ENCODE results near the gene MEF2D. TPM values are rescaled to one million over a fixed set of nuclear protein-coding genes. Genes with fewer than 3 reads are reported as not detected.

The MEF2D gene
- total RNA-seq, 1 experiment from 2014 or later: 10.0 TPM

DNA sequence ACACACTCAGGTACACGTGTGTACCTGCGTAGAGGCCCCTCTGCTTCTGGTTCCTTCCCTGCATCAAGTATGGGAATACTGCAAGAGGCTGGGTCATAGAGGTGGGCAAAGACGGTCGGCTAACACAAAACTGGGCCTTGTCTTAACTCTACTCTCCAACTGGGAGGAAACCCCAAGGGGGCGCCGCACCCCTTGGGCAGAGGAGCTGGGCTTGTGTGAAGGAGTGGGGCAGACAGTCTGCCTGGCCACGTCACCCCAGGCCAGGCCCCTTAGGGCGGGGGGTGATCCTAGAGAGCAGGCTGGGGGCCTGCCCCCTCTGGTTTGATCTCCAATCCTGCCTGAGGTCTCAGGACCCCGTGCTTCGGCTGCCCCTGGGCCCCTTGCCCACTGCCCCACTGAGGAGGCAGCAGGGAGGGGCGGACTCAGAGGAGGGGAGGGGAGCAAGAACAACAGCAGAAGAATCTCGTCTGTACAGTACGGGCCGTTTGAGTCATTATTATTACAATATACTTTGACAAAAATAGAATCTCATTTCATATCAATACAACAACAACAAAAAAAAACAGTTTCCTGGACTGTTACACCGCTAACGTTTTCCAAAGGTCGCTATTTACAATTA is 34.7 kb downstream of the MEF2D start:
- Histone ChIP-seq H3K27ac (no peak overlapping the region), H3K36me3 (peaks cover 3% of the 10 kb centered on the region; the same call in 1 of the 2 replicates)
- DNase-seq: peak; percentile 18 to 42

DNA sequence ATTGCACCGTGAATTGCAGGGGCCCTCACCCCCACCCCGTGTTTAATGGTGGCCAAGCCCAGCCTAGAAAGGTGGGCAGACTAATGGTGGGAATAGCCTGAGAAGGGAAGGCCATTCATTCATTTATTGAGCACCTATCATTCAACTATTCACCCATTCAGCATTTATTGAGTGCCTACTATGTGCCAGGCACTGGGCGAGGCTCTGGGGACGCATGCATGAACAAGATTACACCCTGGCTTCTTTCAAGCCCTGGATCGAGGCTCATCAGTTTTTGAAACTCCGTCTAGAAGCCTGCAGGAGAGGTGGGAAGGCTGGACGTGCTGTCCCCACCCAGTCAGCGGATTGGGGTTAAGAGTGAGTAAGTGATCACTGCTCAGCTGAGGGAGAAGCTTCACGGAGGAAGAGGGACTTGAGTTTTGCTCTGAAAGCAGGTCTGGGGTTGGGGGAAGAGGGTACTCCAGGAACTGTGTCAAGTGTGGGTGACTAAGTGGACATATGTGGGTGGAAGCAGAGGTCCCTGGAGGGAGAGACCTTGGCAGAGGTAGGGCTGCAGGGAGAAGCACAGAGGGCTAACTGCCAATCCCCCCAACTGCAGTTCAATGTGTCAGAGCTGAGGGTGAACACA is 35.6 kb downstream of the MEF2D start:
- H3K9me3 ChIP-seq (replicated peaks): no peaks in the 10 kb centered on the region
- H3K27ac ChIP-seq: no peak overlapping the region
- no peak for DNase-seq
- H3K27me3 ChIP-seq: no peaks in the 10 kb centered on the region
- H3K36me3 ChIP-seq: peaks cover 3% of the 10 kb centered on the region; the same call in 1 of the 2 replicates
- H3K4me1 ChIP-seq: no peaks in the 10 kb centered on the region
- H3K4me3 ChIP-seq: no peak overlapping the region

More for the DNA sequence above, 34.7 kb downstream of the MEF2D start:
- Histone ChIP-seq H3K9me3 (replicated peaks) (no peaks in the 10 kb centered on the region), H3K4me3 (no peak overlapping the region), H3K27me3 (no peaks in the 10 kb centered on the region), H3K4me1 (no peaks in the 10 kb centered on the region)

DNA sequence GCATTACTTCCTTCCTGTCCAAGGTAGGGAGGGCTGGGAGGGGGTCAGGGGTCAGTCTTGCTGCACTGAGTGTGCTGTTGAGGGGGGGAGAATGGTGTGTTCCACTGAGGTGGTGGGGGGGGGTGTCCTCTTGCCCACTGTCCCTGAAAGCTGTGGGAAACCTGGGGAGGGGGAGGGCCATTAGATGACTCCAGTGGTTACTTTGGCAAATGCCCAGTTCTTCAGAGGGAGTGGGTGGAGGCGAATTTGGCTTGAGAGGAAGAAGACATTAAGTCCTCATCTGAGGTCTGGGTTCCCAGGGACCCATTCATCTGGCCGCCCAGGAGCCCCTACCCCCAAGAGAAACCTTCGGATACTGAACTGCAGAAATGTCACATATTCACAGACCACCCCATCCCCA is 36.2 kb downstream of the MEF2D start:
- H3K4me3 ChIP-seq: no peak overlapping the region
- H3K27ac ChIP-seq: no peak overlapping the region
- H3K27me3 ChIP-seq: no peaks in the 10 kb centered on the region
- H3K9me3 ChIP-seq (replicated peaks): no peaks in the 10 kb centered on the region
- DNase-seq: no peak
- H3K36me3 ChIP-seq: no peaks in the 10 kb centered on the region; the same call in 1 of the 2 replicates
- no peaks in the 10 kb centered on the region for H3K4me1 ChIP-seq

DNA sequence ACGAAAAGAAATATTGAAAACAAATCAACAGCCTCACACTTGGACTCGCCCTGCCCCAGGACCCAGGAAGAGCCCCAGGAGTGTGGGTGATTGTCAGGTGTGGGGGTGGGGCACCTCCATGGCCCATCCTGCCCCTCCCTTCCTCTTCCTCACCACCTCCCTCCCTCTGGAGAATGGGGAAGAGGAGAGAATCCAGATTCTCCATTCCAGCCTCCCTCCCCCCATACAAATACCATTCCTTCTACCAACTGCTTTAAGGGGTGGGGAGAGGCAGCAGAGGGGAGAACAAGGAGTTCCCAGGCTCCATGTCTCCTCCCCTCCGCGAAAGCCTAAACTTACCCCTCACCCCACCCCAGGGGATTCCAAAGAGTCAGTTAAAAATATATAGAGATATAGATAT is 36.7 kb downstream of the MEF2D start:
- Histone ChIP-seq H3K36me3 (no peaks in the 10 kb centered on the region; the same call in 1 of the 2 replicates), H3K27ac (no peak overlapping the region), H3K27me3 (no peaks in the 10 kb centered on the region), H3K9me3 (replicated peaks) (no peaks in the 10 kb centered on the region), H3K4me1 (no peaks in the 10 kb centered on the region), H3K4me3 (no peak overlapping the region)
- DNase-seq: no peak

DNA sequence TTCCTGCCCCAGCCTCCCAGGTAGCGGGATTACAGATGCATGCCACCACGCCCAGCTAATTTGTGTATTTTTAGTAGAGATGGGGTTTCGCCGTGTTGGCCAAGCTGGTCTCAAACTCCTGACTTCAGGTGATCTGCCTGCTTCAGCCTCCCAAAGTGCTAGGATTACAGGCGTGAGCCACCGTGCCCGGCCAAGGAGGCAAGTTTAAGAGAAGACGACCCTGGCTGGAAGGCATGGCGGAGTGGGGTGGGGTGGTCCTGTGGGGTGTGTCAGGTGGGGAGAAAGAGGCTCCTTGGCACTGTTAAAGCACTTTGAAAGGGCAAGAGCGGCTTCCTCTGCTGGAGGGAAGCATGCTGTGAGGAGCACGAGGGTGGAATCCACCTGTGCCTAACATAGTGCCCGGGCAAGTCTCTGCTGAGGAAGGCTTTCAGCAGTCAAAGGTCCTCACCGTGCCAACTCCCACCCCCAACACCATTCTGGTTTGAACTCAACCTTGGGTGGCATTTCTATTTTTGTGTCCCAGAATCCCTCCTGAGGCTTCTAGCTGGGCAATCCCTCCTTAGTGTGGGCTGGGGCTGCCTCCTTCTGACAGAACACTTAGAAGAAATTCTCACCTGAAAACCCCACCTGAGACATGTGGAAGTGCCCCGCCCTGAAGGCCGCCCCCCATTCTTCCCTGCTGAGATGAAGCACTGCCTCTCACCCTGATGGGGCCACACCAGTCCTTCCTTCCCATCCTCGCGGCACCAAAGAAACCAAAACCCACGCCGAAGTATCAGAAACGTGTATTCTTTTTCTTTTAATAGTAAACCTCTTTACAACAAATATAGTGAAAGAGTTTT is 37.4 kb downstream of the MEF2D start:
- Histone ChIP-seq H3K36me3 (no peaks in the 10 kb centered on the region; the same call in 1 of the 2 replicates), H3K4me3 (no peak overlapping the region), H3K9me3 (replicated peaks) (no peaks in the 10 kb centered on the region), H3K27ac (no peak overlapping the region), H3K27me3 (no peaks in the 10 kb centered on the region), H3K4me1 (no peaks in the 10 kb centered on the region)
- DNase-seq: no peak

DNA sequence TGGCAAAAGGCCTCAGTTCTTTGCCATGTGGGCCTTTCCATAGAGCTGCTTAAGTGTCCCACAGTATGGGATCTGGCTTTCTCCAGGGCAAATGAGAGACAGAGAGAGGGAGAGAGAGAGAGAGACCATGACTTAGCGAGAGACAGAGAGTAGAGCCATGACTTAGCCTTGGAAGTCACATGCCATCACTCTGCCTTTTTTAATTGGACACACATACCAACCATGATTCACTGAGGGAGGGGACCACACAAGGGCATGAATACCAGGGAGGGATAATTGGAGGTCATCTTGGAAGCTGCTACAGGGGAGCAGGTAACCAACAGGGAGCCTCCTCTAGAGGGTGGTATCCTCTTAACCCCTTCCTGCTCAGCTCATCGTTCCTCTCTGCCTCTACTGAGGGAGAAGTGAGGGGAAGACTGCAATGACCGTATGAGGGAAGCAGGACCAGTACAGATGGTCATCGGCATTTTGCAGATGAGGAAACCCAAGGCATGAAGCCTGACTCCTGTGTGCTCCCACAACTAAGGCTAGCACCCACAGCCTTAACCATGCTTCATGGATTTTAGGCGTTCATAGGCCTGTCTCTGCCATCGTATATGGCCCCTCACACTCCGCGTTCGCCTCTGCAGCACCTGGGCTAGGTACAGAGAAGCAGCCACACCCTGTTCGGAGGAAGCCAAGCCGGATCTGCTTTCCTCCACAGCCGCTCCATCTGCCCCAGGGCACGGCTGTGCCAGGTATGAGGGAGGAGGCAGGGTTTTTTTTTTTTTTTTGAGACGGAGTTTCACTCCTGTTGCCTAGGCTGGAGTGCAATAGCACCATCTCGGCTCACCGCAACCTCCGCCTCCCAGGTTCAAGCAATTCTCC is 38.6 kb downstream of the MEF2D start:
- no peak for DNase-seq
- H3K27me3 ChIP-seq: no peaks in the 10 kb centered on the region
- H3K4me3 ChIP-seq: no peak overlapping the region
- H3K4me1 ChIP-seq: no peaks in the 10 kb centered on the region
- H3K27ac ChIP-seq: no peak overlapping the region
- no peaks in the 10 kb centered on the region for H3K9me3 ChIP-seq (replicated peaks)
- H3K36me3 ChIP-seq: no peaks in the 10 kb centered on the region; the same call in 1 of the 2 replicates

DNA sequence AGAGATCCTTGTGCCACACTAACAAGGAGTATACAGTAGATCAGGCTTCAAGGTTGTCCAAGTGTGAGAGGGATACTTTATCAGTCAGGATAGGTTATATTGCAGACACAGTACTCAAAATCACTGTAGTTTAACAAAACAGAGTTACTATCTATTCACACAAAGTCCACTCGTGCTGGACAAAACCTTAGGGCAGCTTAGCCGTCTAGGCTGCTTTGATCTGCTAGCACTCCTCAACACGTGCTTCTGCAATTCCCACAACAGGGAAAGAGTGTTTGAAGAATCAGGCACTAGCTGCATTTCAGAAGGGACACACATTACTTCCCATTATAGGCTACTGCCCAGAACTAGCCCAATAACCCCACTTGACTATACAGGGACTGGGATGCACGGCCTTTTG is 39.5 kb downstream of the MEF2D start:
- H3K4me1 ChIP-seq: no peaks in the 10 kb centered on the region
- no peak overlapping the region for H3K27ac ChIP-seq
- no peak overlapping the region for H3K4me3 ChIP-seq
- no peak for DNase-seq
- H3K9me3 ChIP-seq (replicated peaks): no peaks in the 10 kb centered on the region
- H3K27me3 ChIP-seq: no peaks in the 10 kb centered on the region
- no peaks in the 10 kb centered on the region for H3K36me3 ChIP-seq

DNA sequence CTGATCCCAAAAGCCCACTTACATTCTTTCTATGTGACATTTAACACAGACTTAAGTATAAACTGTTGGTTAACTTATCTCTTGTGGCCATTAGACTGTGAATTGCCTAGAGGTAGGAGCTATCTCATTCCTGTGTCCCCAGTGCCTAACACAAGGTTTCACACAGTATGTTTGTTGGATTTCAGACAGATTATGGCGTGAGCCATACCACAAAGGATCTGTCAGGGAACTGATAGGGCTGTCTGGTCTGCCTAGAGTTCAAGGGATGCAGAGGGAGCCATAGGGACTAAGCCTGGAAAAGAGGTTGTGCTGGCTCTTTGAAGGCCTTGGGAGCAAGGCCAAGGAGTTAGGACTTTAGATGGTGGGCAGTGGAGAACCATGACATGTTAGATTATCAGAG is 40.0 kb downstream of the MEF2D start:
- H3K36me3 ChIP-seq: no peaks in the 10 kb centered on the region
- no peaks in the 10 kb centered on the region for H3K27me3 ChIP-seq
- no peak overlapping the region for H3K4me3 ChIP-seq
- H3K9me3 ChIP-seq (replicated peaks): no peaks in the 10 kb centered on the region
- H3K4me1 ChIP-seq: no peaks in the 10 kb centered on the region
- no peak for DNase-seq
- H3K27ac ChIP-seq: no peak overlapping the region

DNA sequence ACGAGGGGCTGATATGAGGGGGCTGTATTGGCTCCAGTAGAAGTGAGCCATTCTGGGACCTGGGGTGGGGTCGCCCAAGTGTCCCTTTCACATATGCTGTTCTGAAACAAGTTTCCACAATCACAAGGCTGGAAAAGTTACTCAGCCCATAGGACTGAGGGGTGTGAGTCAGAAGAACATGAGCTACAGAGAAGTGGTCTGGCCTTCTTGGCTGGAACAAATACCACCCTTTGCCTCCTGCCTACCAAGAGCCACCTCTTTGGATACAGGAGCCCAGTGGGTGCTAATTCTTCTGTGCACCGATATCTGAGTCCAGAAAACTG is 42.4 kb downstream of the MEF2D start:
- no peaks in the 10 kb centered on the region for H3K4me1 ChIP-seq
- no peak overlapping the region for H3K27ac ChIP-seq
- no peak for DNase-seq
- no peak overlapping the region for H3K4me3 ChIP-seq
- no peaks in the 10 kb centered on the region for H3K27me3 ChIP-seq
- H3K9me3 ChIP-seq (replicated peaks): no peaks in the 10 kb centered on the region
- no peaks in the 10 kb centered on the region for H3K36me3 ChIP-seq

DNA sequence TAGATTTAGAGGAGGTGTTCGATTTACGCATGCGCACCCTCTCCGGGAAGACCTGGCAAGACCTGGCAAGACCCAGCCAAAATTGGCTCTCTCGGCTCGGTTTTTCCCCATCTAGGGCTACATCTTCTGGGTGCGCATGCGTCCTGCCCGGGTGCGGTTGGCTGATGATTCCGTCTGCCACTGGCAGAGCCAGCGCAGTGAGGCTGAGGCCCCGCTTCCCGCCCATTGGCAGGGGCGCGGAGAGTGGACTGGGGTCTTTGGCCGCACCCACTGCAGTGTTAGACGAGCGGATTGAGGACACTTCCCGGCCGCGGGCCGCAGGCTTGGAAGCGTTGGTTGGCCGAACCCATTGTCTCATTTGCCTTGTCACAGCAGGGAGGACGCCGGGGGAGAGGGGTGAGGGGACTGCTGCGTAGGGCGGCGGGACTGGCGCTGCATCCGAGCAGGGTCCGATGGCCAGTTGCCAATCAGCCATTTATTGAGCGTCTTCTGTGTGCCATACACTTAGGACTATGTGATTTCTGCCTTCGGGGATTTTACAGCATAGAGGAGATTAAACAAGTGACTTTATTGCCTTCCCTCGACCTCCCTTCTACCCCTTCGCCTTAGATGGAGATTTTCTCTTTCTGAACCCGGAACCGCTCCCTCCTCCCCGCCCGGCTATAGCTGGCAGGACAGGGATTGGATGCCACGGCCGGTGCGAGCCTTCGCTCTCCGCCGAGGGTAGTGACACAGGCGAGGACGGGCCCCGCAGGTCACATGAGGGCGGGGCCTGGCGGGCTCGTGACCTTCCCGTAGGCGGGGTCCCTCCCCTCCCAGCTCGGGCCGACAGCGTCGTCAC is 43.7 kb downstream of the MEF2D start:
- H3K36me3 ChIP-seq: no peaks in the 10 kb centered on the region
- no peaks in the 10 kb centered on the region for H3K27me3 ChIP-seq
- DNase-seq: peak; percentile 99
- peak overlapping the region; percentile 58 for H3K4me3 ChIP-seq
- no peaks in the 10 kb centered on the region for H3K9me3 ChIP-seq (replicated peaks)
- no peaks in the 10 kb centered on the region for H3K4me1 ChIP-seq
- peak overlapping the region; percentile 61 for H3K27ac ChIP-seq

DNA sequence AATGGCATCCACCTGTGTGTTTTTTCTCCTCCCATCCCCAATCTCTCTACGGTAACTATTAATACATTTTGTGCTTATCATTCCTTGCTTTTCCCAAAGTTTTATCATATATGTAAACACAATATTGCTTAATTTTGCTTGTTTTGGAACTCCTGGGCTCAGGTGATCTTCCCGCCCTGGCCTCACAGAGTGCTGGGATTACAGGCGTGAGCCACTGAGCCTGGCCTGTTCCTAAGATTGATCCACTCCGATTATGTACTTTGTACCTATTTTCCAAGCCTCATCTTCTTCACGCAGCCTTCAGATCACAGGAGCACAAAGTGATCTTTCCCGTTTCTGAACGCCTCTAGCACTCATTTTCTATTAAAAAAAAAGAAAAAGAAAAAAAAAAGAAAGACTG is 45.2 kb downstream of the MEF2D start:
- no peak for DNase-seq
- H3K4me3 ChIP-seq: no peak overlapping the region
- H3K27ac ChIP-seq: no peak overlapping the region
- no peaks in the 10 kb centered on the region for H3K36me3 ChIP-seq
- H3K9me3 ChIP-seq (replicated peaks): no peaks in the 10 kb centered on the region
- H3K27me3 ChIP-seq: no peaks in the 10 kb centered on the region
- H3K4me1 ChIP-seq: no peaks in the 10 kb centered on the region

DNA sequence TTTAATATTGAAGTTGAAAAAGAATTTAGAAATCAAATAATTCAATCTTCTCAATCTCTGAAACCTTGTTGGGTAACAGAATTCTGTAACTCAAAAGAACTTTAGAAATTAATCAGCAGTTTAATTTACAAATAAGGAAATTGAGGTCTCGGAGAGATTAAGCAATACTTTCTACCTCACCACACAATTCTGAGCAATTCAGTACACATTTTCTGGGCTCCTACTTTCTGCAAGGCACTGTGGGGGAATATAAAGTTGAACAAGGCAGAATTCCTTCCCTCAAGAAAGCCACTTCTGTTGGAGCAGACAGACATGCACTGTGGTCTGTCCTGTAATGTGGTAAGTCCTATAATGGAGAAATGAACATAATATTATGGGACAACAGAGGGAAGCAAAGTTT is 47.7 kb downstream of the MEF2D start:
- no peaks in the 10 kb centered on the region for H3K4me1 ChIP-seq
- no peak overlapping the region for H3K27ac ChIP-seq
- no peak overlapping the region for H3K4me3 ChIP-seq
- no peak for DNase-seq
- no peaks in the 10 kb centered on the region for H3K36me3 ChIP-seq
- H3K9me3 ChIP-seq (replicated peaks): no peaks in the 10 kb centered on the region
- no peaks in the 10 kb centered on the region for H3K27me3 ChIP-seq

DNA sequence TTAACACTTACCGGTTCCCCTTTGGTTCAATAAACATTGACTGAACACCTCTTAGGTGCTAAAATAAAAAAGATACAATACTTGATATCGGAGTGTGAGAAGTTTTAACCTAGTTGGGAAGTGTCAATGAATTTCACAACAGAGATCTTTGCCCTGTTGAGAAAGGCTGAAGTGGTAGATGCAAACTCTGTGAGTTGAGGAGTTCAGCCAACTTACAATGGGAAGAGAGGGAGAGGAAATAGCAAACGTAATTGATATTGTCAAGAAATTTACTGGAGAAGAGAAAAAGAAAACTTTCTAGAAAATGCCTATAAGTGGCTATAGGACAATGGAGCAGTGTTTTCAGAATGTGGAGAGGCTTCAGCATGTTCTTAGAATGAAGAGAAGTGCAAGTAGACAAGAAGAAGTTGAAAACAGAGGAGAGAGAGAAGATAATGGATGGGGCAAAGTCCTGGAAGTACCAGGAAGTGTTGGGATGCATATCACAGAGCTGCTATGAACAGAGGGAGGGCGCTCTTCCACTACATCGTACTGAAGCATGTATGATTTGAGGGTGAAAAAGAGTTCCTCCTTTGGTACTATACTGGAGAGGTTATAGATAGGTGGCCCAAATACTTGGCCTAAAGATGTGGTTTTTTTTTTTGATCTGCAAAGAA is 48.9 kb downstream of the MEF2D start:
- H3K27ac ChIP-seq: no peak overlapping the region
- H3K4me1 ChIP-seq: no peaks in the 10 kb centered on the region
- no peaks in the 10 kb centered on the region for H3K9me3 ChIP-seq (replicated peaks)
- no peaks in the 10 kb centered on the region for H3K36me3 ChIP-seq
- no peak overlapping the region for H3K4me3 ChIP-seq
- no peak for DNase-seq
- H3K27me3 ChIP-seq: 0 out of 2 replicates have a peak, but pooled peaks cover 3% of the 10 kb centered on the region
